ENCODE results near the gene UBA52.

- TF ChIP-seq CTCF (IDR thresholded peaks at IDR 0.05) = no peak
- TF ChIP-seq POLR2A (IDR thresholded peaks at IDR 0.05) = no peak
Measured at GRCh38 chr19:18608102-18608804, 36.6 kb downstream of the UBA52 start.

All from Peyer's patch (tissue), 4 donors.